ENCODE measurements around the gene AHCY. TPM values are rescaled to one million over a fixed set of nuclear protein-coding genes. Genes with fewer than 3 reads are reported as not detected.

The AHCY gene
- total RNA-seq, 1 experiment from 2014 or later: 401 TPM

GRCh38 chr20:34337544-34337943, 34.4 kb upstream of the AHCY start:
- H3K36me3 Mint-ChIP-seq: no peaks in the 10 kb centered on the region
- DNase-seq (ENCODE audit: low spot score) (no peak), ATAC-seq (no peak)
- peaks cover under 1% of the 10 kb centered on the region; the same call in 1 of the 2 replicates for H3K9me3 Mint-ChIP-seq
- no peak for TF ChIP-seq IRF1 (CRISPR knock-in tag; IDR thresholded peaks at IDR 0.05)
- TF ChIP-seq NR3C1 (CRISPR knock-in tag; conservative IDR thresholded peaks at IDR 0.05; ENCODE audit: low read depth): no peak
- no peak for TF ChIP-seq NFE2L1 (CRISPR knock-in tag; IDR thresholded peaks at IDR 0.05)
- no peak for TF ChIP-seq STAT6 (CRISPR knock-in tag; conservative IDR thresholded peaks at IDR 0.05; ENCODE audit: low read depth)
- TF ChIP-seq ZNF219 (CRISPR knock-in tag; IDR thresholded peaks at IDR 0.05; ENCODE audit: borderline replicate concordance): no peak
- no peak for TF ChIP-seq MLX (CRISPR knock-in tag; IDR thresholded peaks at IDR 0.05)
- TF ChIP-seq ZSCAN18 (CRISPR knock-in tag; IDR thresholded peaks at IDR 0.05): no peak
- no peak for TF ChIP-seq ATF1 (CRISPR knock-in tag; IDR thresholded peaks at IDR 0.05)
- no peak for TF ChIP-seq ZNF416 (CRISPR knock-in tag; IDR thresholded peaks at IDR 0.05)
- TF ChIP-seq ZNF263 (CRISPR knock-in tag; IDR thresholded peaks at IDR 0.05; ENCODE audit: low read depth): no peak
- TF ChIP-seq FOXP4 (CRISPR knock-in tag; IDR thresholded peaks at IDR 0.05): no peak
- TF ChIP-seq ETV6 (CRISPR knock-in tag; IDR thresholded peaks at IDR 0.05): no peak
- TF ChIP-seq OVOL2 (CRISPR knock-in tag; IDR thresholded peaks at IDR 0.05; ENCODE audit: borderline replicate concordance): no peak
- TF ChIP-seq TCF7 (CRISPR knock-in tag; IDR thresholded peaks at IDR 0.05; ENCODE audit: low read depth): no peak
- TF ChIP-seq NR2C2 (CRISPR knock-in tag; IDR thresholded peaks at IDR 0.05): no peak
- TF ChIP-seq AFF4 (CRISPR knock-in tag; IDR thresholded peaks at IDR 0.05; ENCODE audit: borderline replicate concordance): no peak
- no peak for TF ChIP-seq CBFB (CRISPR knock-in tag; IDR thresholded peaks at IDR 0.05; ENCODE audit: low read depth)
- TF ChIP-seq TP53 (CRISPR knock-in tag; IDR thresholded peaks at IDR 0.05): no peak
- POLR2A ChIA-PET: no interaction called here
- no peak overlapping the region for H3K4me3 Mint-ChIP-seq
- no peaks in the 10 kb centered on the region for H3K27me3 Mint-ChIP-seq (ENCODE audit: low read depth)
- peaks cover 4% of the 10 kb centered on the region for H3K4me1 Mint-ChIP-seq
- H3K27ac Mint-ChIP-seq: no peak overlapping the region
- CTCF ChIA-PET: interaction anchor here (0.8 to 10.2 kb wide), 3 partner anchors 26 to 185 kb away, joined by 3 to 83 read pairs (median 3); partner anchors contain the start of gene ITCH
